ENCODE measurements around the gene RET. TPM values are rescaled to one million over a fixed set of nuclear protein-coding genes. Genes with fewer than 3 reads are reported as not detected.

Gene RET
- total and polyA plus RNA-seq, 2 of the 8 experiments (the other 6 are each of a cell fraction or from before 2014, with no cell fraction given) = 6.7 to 8.4 TPM

DNA sequence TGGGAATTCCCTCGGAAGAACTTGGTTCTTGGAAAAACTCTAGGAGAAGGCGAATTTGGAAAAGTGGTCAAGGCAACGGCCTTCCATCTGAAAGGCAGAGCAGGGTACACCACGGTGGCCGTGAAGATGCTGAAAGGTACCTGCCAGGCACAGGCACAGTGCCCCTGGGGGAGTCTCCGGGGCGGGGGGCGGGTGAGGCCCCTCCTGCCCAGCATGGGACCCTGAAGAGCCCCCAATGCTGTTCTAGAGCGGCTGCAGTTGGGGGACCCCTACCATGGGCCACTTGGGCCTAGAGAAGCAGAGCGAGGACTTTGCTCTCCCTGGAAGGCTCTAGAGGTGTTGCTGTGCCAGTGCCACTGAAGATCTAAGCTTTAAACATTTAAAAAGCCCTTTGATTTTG lies 39.7 kb downstream of the RET start:
- Histone ChIP-seq H3K4me2 (ENCODE audit: insufficient read depth in 1 of 2, low read depth in 2 of 2, low read length in 2 of 2) (no peak overlapping the region), H2BK120ac (replicated peaks; ENCODE audit: low read depth, low read length) (no peak overlapping the region), H4K5ac (ENCODE audit: insufficient read length, low read depth, low read length) (no peak overlapping the region), H3K4me1 (replicated peaks in 1 of 4; ENCODE audit: control insufficient read depth in 3 of 4, insufficient read depth in 4 of 4, low read length in 3 of 4) (no peaks in the 10 kb centered on the region), H3K18ac (ENCODE audit: extremely low read depth, low read length) (no peak overlapping the region), H3K27me3 (replicated peaks in 1 of 4; ENCODE audit: control insufficient read depth in 3 of 4, extremely low read depth in 1 of 4, insufficient read depth in 3 of 4, low read length in 3 of 4) (no peaks in the 10 kb centered on the region), H2AK5ac (ENCODE audit: low read depth, low read length) (no peak overlapping the region), H3K14ac (ENCODE audit: insufficient read length) (no peak overlapping the region), H3K9ac (replicated peaks in 1 of 4; ENCODE audit: extremely low read depth in 1 of 4, low read depth in 3 of 4, low read length in 3 of 4) (no peak overlapping the region), H4K20me1 (replicated peaks in 1 of 2; ENCODE audit: control insufficient read depth in 1 of 2, insufficient read depth in 2 of 2, low read length in 2 of 2) (peaks cover 0 to 3% of the 10 kb centered on the region in 2 experiments), H3K56ac (replicated peaks; ENCODE audit: insufficient read length, low read depth, low read length) (no peak overlapping the region), H3K23me2 (ENCODE audit: low read depth, low read length) (no peaks in the 10 kb centered on the region), H3K79me2 (ENCODE audit: control insufficient read depth in 1 of 2, insufficient read depth in 2 of 2, low read length in 2 of 2) (no peaks in the 10 kb centered on the region), H3K23ac (ENCODE audit: insufficient read length) (no peak overlapping the region), H3K4me3 (ENCODE audit: extremely low read depth in 1 of 4, insufficient read depth in 2 of 4, low read depth in 3 of 4, low read length in 4 of 4) (no peak overlapping the region), H2BK12ac (ENCODE audit: low read depth, low read length) (no peak overlapping the region), H2BK15ac (ENCODE audit: low read length) (no peak overlapping the region), H2BK20ac (ENCODE audit: low read length) (no peak overlapping the region), H4K8ac (ENCODE audit: extremely low read depth, insufficient read depth, low read length) (no peak overlapping the region), H3K4ac (replicated peaks; ENCODE audit: insufficient read length, low read depth, low read length) (no peak overlapping the region), H3K9me3 (ENCODE audit: insufficient read depth in 2 of 2, low read depth in 1 of 2, low read length in 1 of 2) (no peaks in the 10 kb centered on the region), H3K27ac (ENCODE audit: low read depth, low read length) (no peak overlapping the region), H3K79me1 (ENCODE audit: low read depth, low read length) (no peaks in the 10 kb centered on the region), H3K36me3 (ENCODE audit: control insufficient read depth in 2 of 4, insufficient read depth in 4 of 4, low read length in 3 of 4) (no peaks in the 10 kb centered on the region), H2BK5ac (ENCODE audit: low read depth, low read length) (no peak overlapping the region), H4K91ac (replicated peaks; ENCODE audit: insufficient read length, low read length) (no peak overlapping the region), H2AFZ (ENCODE audit: low read length) (no peak overlapping the region)
- no peak for FAIRE-seq
- TF ChIP-seq POU5F1 (IDR thresholded peaks at IDR 0.05; ENCODE audit: low read depth, low read length) = no peak
- no peak for TF ChIP-seq KDM1A (IDR thresholded peaks at IDR 0.05; ENCODE audit: borderline replicate concordance, low read length)
- TF ChIP-seq POLR2AphosphoS5 (IDR thresholded peaks at IDR 0.05; ENCODE audit: low read depth, low read length) = no peak
- no peak for TF ChIP-seq TEAD4 (IDR thresholded peaks at IDR 0.05; ENCODE audit: low read depth, low read length)
- no peak for TF ChIP-seq KDM5A (IDR thresholded peaks at IDR 0.05; ENCODE audit: low read length)
- no peak for TF ChIP-seq SIRT6 (IDR thresholded peaks at IDR 0.05; ENCODE audit: low read length)
- POLR2A ChIA-PET (ENCODE audit: partially characterized antibody) = interaction anchor here (1.0 kb wide), 1 partner anchor 22 kb away, joined by 3 read pairs; the partner anchor contains the start of gene CSGALNACT2
- no peak for DNase-seq (ENCODE audit: low read depth in 1 of 2, low spot score in 2 of 2)
- WGBS, 2 experiments (ENCODE audit: extremely low coverage in 1 of 2, insufficient coverage in 1 of 2, insufficient read length in 1 of 2, insufficient replicate concordance in 2 of 2, low coverage in 1 of 2, low lambda C conversion rate in 2 of 2, missing lambda C conversion rate in 1 of 2) = 82% methylated on average over 10 of the region's 10 CpGs; no CpG with 5 or more reads in 1 of the 2 experiments
- CTCF ChIA-PET (ENCODE audit: partially characterized antibody) = no interaction called here

Data from H1 (cell line).